ENCODE data around the gene DIABLO. TPM values are rescaled to one million over a fixed set of nuclear protein-coding genes. Genes with fewer than 3 reads are reported as not detected.

DIABLO gene
- total RNA-seq, 1 experiment from 2014 or later = 60.1 TPM

- ChIA-PET POLR2A (no interaction called here), CTCF (no interaction called here), RAD21 (ENCODE audit: low non-redundant PET in 1 of 2, low total read pairs in 2 of 2, uncharacterized antibody in 2 of 2, unreplicated experiment in 2 of 2) (no interaction called here)
- no peak for DNase-seq (ENCODE audit: low read depth, low spot score)
- peak overlapping the region; percentile 88; the same call in 1 of the 2 replicates for H3K4me2 ChIP-seq (ENCODE audit: low read length)
- TF ChIP-seq YY1 (IDR thresholded peaks at IDR 0.05; ENCODE audit: extremely low read depth, insufficient replicate concordance, low read depth, low read length) (no peak), EZH2 (IDR thresholded peaks at IDR 0.05) (no peak), POLR2AphosphoS5 (IDR thresholded peaks at IDR 0.05; ENCODE audit: low read depth, low read length) (no peak; the same call in 1 of the 2 replicates), EZH2phosphoT487 (IDR thresholded peaks at IDR 0.05; ENCODE audit: borderline replicate concordance) (no peak), ATF3 (IDR thresholded peaks at IDR 0.05) (no peak), TCF7L2 (IDR thresholded peaks at IDR 0.05; ENCODE audit: borderline replicate concordance, extremely low read depth, insufficient read depth, insufficient read length) (no peak), CEBPB (IDR thresholded peaks at IDR 0.05; ENCODE audit: low read depth) (no peak), MAX (IDR thresholded peaks at IDR 0.05) (no peak), ZBTB33 (IDR thresholded peaks at IDR 0.05; ENCODE audit: extremely low read depth, insufficient replicate concordance, low read length) (no peak)
- no peak overlapping the region for H3K4me3 ChIP-seq (replicated peaks in 1 of 2; ENCODE audit: low read depth in 1 of 2, low read length in 2 of 2)
- no peak overlapping the region for H3K27ac ChIP-seq (ENCODE audit: low read depth, low read length)
- ATAC-seq = no peak
- TSS peak; percentile 35 for BruUV-seq (replicated peaks)
- no peak overlapping the region for H3K9ac ChIP-seq (ENCODE audit: low read length)
- H3K27me3 ChIP-seq (ENCODE audit: insufficient read depth, low read length) = no peaks in the 10 kb centered on the region
- H3K9me2 ChIP-seq (ENCODE audit: insufficient read depth) = no peaks in the 10 kb centered on the region
- intact Hi-C loops (cut with micrococcal nuclease) = no loop called here
- H3K36me3 ChIP-seq (ENCODE audit: control insufficient read depth in 1 of 2, insufficient read depth in 2 of 2, low read length in 2 of 2) = peaks cover 17 to 18% of the 10 kb centered on the region in 2 experiments; a peak in 3 of 4 replicates
- H4K20me1 ChIP-seq (ENCODE audit: insufficient read depth) = no peaks in the 10 kb centered on the region
- peaks cover 2 to 31% of the 10 kb centered on the region in 2 experiments; a peak in 3 of 4 replicates for H3K4me1 ChIP-seq (ENCODE audit: control insufficient read depth in 1 of 2, insufficient read depth in 2 of 2, low read length in 2 of 2)
- H3K9me3 ChIP-seq (ENCODE audit: control insufficient read depth in 1 of 2, insufficient read depth in 1 of 2, low read depth in 1 of 2, low read length in 2 of 2) = no peaks in the 10 kb centered on the region
- no peak overlapping the region for H2AFZ ChIP-seq (ENCODE audit: low read depth, low read length, poor library complexity, severe bottlenecking)
- H3K79me2 ChIP-seq (ENCODE audit: insufficient read depth, low read length) = peaks cover 3% of the 10 kb centered on the region; the same call in 1 of the 2 replicates
These were observed 20.6 kb downstream of the DIABLO start for GRCh38 chr12:122205053-122205925.

Measured in HCT116 (cell line).